Neural crest cell (in vitro differentiated cells): Measurements from ENCODE around the gene TOMM5. TPM values are rescaled to one million over a fixed set of nuclear protein-coding genes. Genes with fewer than 3 reads are reported as not detected.

Experiments
- DNase-seq: peaks from one replicate; pipeline ENCODE4 v3.0.0; 2021; ENCODE audit warnings: low read depth, mixed read lengths, low spot score
- H3K27ac Mint-ChIP-seq: one replicate; pipeline ENCODE4 v1.8.0; 2021; ENCODE audit warnings: mild to moderate bottlenecking, mixed read lengths; ENCODE audit not compliant: unreplicated experiment
- H3K27me3 Mint-ChIP-seq: 2 replicates; pipeline ENCODE4 v1.8.0; 2021; ENCODE audit warnings: low read depth, mild to moderate bottlenecking, mixed read lengths
- H3K36me3 Mint-ChIP-seq: 2 replicates; pipeline ENCODE4 v1.8.0; 2021; ENCODE audit warnings: low read depth, mild to moderate bottlenecking, mixed read lengths
- H3K4me1 Mint-ChIP-seq: 2 replicates; pipeline ENCODE4 v1.8.0; 2021; ENCODE audit warnings: mixed read lengths
- H3K4me3 Mint-ChIP-seq: one replicate; pipeline ENCODE4 v1.8.0; 2021; ENCODE audit warnings: mild to moderate bottlenecking, mixed read lengths
- H3K9me3 Mint-ChIP-seq: 2 replicates; pipeline ENCODE4 v1.8.0; 2021; ENCODE audit warnings: mixed read lengths
- total RNA-seq: library from RNA; stranded (reverse); gene quantifications from 2 replicates; pipeline ENCODE4 v1.2.1, GENCODE V29; 2021
- TF ChIP-seq, protein P1 (sequence below): fragments of 200-600 bp; sonication (generic); conservative IDR thresholded peaks from 2 replicates; pipeline ENCODE4 v1.5.0; 2021; ENCODE audit warnings: antibody characterized with exemption, mild to moderate bottlenecking

The TOMM5 gene
- total RNA-seq, 1 donor from 2014 or later = 155 TPM

DNA sequence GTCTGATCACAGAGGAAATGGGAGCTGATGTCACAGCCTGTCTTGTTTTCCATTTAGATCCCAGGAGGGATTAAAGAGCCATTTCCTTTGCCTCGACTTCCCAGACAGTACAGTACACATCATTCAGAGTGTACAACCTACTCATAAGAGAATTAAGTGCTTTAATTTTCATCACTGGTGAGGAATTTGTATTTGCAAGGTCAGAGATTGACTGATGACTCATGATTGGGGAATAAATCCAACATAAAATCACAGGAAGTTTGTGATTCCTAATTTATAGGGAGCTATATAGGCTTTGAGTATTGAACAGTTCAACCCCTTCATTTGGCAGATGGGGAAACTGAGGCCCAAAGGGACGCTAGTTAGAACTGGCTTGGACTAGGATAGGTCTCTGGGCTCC, 4.1 kb upstream of the TOMM5 start:
- Mint-ChIP-seq H3K27ac (no peak overlapping the region), H3K9me3 (no peaks in the 10 kb centered on the region), H3K27me3 (peaks cover 40% of the 10 kb centered on the region), H3K4me3 (no peak overlapping the region), H3K4me1 (peaks cover 19% of the 10 kb centered on the region), H3K36me3 (no peaks in the 10 kb centered on the region)
- TF ChIP-seq, protein P1, sequence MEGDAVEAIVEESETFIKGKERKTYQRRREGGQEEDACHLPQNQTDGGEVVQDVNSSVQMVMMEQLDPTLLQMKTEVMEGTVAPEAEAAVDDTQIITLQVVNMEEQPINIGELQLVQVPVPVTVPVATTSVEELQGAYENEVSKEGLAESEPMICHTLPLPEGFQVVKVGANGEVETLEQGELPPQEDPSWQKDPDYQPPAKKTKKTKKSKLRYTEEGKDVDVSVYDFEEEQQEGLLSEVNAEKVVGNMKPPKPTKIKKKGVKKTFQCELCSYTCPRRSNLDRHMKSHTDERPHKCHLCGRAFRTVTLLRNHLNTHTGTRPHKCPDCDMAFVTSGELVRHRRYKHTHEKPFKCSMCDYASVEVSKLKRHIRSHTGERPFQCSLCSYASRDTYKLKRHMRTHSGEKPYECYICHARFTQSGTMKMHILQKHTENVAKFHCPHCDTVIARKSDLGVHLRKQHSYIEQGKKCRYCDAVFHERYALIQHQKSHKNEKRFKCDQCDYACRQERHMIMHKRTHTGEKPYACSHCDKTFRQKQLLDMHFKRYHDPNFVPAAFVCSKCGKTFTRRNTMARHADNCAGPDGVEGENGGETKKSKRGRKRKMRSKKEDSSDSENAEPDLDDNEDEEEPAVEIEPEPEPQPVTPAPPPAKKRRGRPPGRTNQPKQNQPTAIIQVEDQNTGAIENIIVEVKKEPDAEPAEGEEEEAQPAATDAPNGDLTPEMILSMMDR = no peak
- no peak for DNase-seq

DNA sequence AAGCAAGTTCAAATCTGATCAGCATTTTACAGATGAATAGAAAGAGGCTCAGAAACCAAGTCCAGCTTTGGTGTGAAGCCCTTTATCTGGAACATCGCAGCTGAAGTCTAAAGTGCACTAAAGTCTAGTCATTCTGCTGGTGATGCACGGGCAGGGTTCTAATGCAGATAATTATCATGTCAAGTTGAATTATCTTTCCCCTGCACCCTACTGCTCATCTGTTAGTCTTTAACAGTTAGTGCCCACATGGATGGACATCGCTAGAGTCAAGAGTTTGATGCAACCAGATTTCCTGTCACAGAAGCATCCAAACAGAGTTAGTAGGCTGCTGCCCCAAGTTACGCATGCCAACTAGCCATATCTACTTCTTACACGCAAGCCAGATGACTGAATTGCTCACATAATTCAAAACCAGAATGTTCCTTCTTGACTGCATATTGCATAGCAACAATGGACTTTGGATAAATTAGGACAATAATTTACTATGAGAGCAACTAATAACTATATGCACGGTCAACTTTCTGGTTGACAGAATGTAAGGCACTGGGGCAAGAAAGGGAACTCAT, 1.6 kb upstream of the TOMM5 start:
- H3K4me3 Mint-ChIP-seq = peak overlapping the region; percentile 87
- H3K9me3 Mint-ChIP-seq = no peaks in the 10 kb centered on the region
- no peak overlapping the region for H3K27ac Mint-ChIP-seq
- peaks cover 31% of the 10 kb centered on the region for H3K27me3 Mint-ChIP-seq
- TF ChIP-seq, protein P1 = no peak
- peaks cover 34% of the 10 kb centered on the region for H3K4me1 Mint-ChIP-seq
- no peak for DNase-seq
- no peaks in the 10 kb centered on the region for H3K36me3 Mint-ChIP-seq

DNA sequence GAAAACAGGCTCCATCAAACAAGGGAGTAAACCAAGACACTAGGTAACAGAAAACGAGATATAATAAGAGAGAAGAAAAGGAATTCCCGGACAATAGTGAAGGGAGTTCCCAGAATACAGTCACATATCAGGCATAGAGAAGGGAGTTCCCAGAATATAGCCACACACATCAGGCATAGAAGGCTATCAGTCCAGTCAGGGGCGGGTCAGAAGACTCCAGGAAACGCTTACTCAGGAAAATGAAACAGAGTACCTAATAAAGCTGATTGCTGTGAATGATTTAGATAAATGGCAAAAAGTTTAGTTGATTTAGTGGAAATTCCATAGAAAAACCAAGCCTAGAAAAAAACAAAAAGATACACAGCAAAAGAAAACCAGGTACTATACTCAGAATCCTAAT, 4.9 kb downstream of the TOMM5 start:
- H3K27me3 Mint-ChIP-seq = peaks cover 1% of the 10 kb centered on the region
- no peak overlapping the region for H3K27ac Mint-ChIP-seq
- peaks cover 25% of the 10 kb centered on the region for H3K4me1 Mint-ChIP-seq
- no peak for DNase-seq
- H3K4me3 Mint-ChIP-seq = peak overlapping the region; percentile 5
- H3K36me3 Mint-ChIP-seq = peaks cover 2% of the 10 kb centered on the region
- TF ChIP-seq, protein P1 = no peak
- H3K9me3 Mint-ChIP-seq = no peaks in the 10 kb centered on the region

DNA sequence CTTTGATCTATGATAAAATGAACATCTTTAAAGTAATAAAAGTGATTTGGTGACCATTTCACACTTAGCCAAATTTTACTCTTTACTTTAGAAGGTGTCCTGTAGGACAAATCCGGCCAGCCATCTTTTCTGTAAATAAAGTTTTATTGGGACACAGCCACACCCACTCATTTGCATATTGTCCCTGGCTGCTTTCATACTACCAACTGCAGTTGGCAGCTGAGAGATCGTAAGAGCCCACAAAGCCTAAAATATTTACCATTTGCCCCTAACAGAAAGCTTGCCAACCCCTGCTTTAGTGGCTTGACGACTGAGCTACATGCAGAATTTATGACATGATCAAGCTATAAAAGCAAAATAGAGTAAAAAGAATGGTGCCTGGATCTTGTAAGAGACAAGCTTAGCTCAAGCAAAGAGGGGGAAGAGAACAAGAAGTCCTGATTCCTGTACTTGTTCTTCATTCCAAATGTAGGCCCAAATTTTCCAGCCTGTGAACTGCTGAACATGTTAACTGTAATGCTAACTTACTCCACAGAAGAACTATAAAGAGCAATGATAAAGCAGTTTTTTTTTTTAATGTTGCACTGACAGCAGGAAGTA, 8.8 kb downstream of the TOMM5 start:
- no peaks in the 10 kb centered on the region for H3K27me3 Mint-ChIP-seq
- H3K27ac Mint-ChIP-seq = no peak overlapping the region

DNA sequence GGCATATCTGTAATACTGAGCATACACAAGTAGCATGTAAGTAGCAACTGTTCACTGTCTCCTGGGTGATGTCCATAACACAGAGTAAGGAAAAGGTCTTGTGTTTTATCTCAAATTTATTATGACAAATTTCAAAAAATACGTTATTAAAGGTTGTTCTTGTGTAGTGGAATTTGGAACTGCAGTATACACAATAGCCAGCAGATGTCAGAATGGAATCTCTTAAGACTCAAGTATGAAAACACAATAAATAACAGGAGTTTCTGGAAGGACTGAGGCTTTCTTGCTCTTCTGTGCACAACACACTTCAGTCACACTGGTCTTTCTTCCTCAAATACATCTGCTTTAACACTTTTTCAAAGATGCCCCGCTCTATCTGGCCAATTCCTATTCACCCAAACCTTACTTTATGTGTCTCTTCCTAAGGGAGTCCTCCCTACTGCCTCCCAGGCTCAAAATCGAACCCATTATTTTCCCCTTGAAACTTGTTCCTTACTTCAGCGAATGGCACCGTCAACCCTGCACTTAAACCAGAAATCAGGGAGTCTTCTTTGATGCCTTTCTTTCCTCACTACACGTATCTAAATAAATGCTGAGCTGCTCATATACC, 9.7 kb downstream of the TOMM5 start:
- Mint-ChIP-seq H3K27ac (no peak overlapping the region), H3K4me1 (no peaks in the 10 kb centered on the region), H3K4me3 (peak overlapping the region; percentile 0), H3K9me3 (no peaks in the 10 kb centered on the region), H3K36me3 (peaks cover 3% of the 10 kb centered on the region), H3K27me3 (no peaks in the 10 kb centered on the region)
- no peak for DNase-seq
- TF ChIP-seq, protein P1 = peak; percentile 74

More for the DNA sequence above, 8.8 kb downstream of the TOMM5 start:
- TF ChIP-seq, protein P1 = no peak
- no peaks in the 10 kb centered on the region for H3K4me1 Mint-ChIP-seq
- no peak for DNase-seq
- no peak overlapping the region for H3K4me3 Mint-ChIP-seq
- H3K9me3 Mint-ChIP-seq = no peaks in the 10 kb centered on the region
- peaks cover 3% of the 10 kb centered on the region for H3K36me3 Mint-ChIP-seq
